K562 (cell line): ENCODE measurements around the gene TUBB6. TPM values are rescaled to one million over a fixed set of nuclear protein-coding genes. Genes with fewer than 3 reads are reported as not detected.

Source experiments
- ARID1B ChIP-seq: fragments of 450-650 bp; IDR thresholded peaks from 2 replicates; pipeline ENCODE4 v1.6.1; 2016; ENCODE audit warnings: antibody characterized with exemption, mild to moderate bottlenecking, inconsistent platforms
- ATF1 ChIP-seq, 2 experiments: fragments of 450-650 bp in 1 of 2; IDR thresholded peaks; 2 replicates each; pipeline ENCODE4 v1.6.1; 2016; ENCODE audit warnings: missing compliant biosample characterization in 1 of 2, missing genetic modification characterization in 1 of 2
- CBFA2T2 ChIP-seq: fragments of 450-650 bp; conservative IDR thresholded peaks from 2 replicates; pipeline ENCODE4 v1.6.1; 2017; ENCODE audit warnings: mild to moderate bottlenecking
- CREB1 ChIP-seq, 2 experiments: sonication (generic) in 1 of 2; formaldehyde crosslinking in 1 of 2; IDR thresholded peaks; 2 replicates each; pipeline versions ENCODE4 v1.6.1 to v1.8.0; 2012 to 2022; ENCODE audit warnings: inconsistent platforms in 1 of 2, mild to moderate bottlenecking in 1 of 2, missing genetic modification reagents in 1 of 2, moderate library complexity in 1 of 2
- EP300 ChIP-seq: IDR thresholded peaks from 2 replicates; pipeline ENCODE4 v1.6.1; 2012; ENCODE audit warnings: low read length, improper control_type of control experiment
- HSF4 ChIP-seq: fragments of 250-450 bp; sonication (Bioruptor Pico); IDR thresholded peaks from 2 replicates; pipeline ENCODE4 v2.1.2; 2022; ENCODE audit warnings: mild to moderate bottlenecking, moderate library complexity, borderline replicate concordance
- NBN ChIP-seq: fragments of 450-650 bp; IDR thresholded peaks from 2 replicates; pipeline ENCODE4 v1.6.1; 2016; ENCODE audit warnings: low read depth, mild to moderate bottlenecking
- SNIP1 ChIP-seq: fragments of 450-650 bp; IDR thresholded peaks from 2 replicates; pipeline ENCODE4 v1.7.1; 2017; ENCODE audit warnings: low read depth, mild to moderate bottlenecking
- SREBF2 ChIP-seq: sonication (generic); formaldehyde crosslinking; IDR thresholded peaks from 2 replicates; pipeline ENCODE4 v1.4.0; 2020; ENCODE audit warnings: mild to moderate bottlenecking, missing genetic modification reagents
- STAT5A ChIP-seq: IDR thresholded peaks from 2 replicates; pipeline ENCODE4 v1.6.1; 2012; ENCODE audit warnings: low read length, inconsistent platforms, borderline replicate concordance
- ZNF431 ChIP-seq: sonication (generic); formaldehyde crosslinking; IDR thresholded peaks from 2 replicates; pipeline ENCODE4 v1.8.0; 2022; ENCODE audit warnings: mild to moderate bottlenecking, missing genetic modification reagents
- polyA plus RNA-seq, 8 experiments: library from polyadenylated mRNA; depleted of rRNA in 4 of 8; stranded (reverse) in 5 of 8; unstranded in 3 of 8; fragments of >200 nt; fragmentation: Nextera tagmentation in 2 of 8; fragmentation: Illumina TruSeq in 1 of 8; extraction: Ambion mirVana in 2 of 8; extraction: Trizol in 1 of 8; gene quantifications; 2 replicates each; pipeline versions ENCODE4 v1.2.1 to v1.2.3, GENCODE V29; 2011 to 2014; ENCODE audit warnings: inconsistent platforms in 1 of 8, missing spikeins in 1 of 8
- total RNA-seq, 7 experiments: library from RNA; depleted of rRNA in 6 of 7; stranded (reverse); fragments of >200 nt in 6 of 7; fragmentation: Illumina TruSeq in 2 of 7; extraction: Trizol in 2 of 7; gene quantifications; 2 replicates each; pipeline versions ENCODE4 v1.2.1 to v1.2.3, GENCODE V29; 2011 to 2021; ENCODE audit warnings: low replicate concordance in 1 of 7
- TF ChIP-seq, protein P1 (sequence below): sonication (generic); formaldehyde crosslinking; IDR thresholded peaks from 2 replicates; pipeline ENCODE4 v1.8.1; 2023; ENCODE audit warnings: missing genetic modification reagents, mild to moderate bottlenecking, borderline replicate concordance
- TF ChIP-seq, protein P2 (sequence below): fragments of 150-350 bp; IDR thresholded peaks from 2 replicates; pipeline ENCODE4 v1.6.1; 2014; ENCODE audit warnings: low read depth, mild to moderate bottlenecking, low read length, borderline replicate concordance
- TF ChIP-seq, protein P3 (sequence below), 2 experiments: fragments of 450-650 bp; IDR thresholded peaks; 2 replicates each; pipeline ENCODE4 v1.6.1; 2018; ENCODE audit warnings: mild to moderate bottlenecking in 2 of 2, low read depth in 1 of 2; ENCODE audit not compliant: partially characterized antibody in 2 of 2

Gene TUBB6
- total and polyA plus RNA-seq, 9 of the 15 experiments (the other 6 are each of a cell fraction or from before 2014, with no cell fraction given), result 43.9 to 404 (median 81.1) TPM

DNA sequence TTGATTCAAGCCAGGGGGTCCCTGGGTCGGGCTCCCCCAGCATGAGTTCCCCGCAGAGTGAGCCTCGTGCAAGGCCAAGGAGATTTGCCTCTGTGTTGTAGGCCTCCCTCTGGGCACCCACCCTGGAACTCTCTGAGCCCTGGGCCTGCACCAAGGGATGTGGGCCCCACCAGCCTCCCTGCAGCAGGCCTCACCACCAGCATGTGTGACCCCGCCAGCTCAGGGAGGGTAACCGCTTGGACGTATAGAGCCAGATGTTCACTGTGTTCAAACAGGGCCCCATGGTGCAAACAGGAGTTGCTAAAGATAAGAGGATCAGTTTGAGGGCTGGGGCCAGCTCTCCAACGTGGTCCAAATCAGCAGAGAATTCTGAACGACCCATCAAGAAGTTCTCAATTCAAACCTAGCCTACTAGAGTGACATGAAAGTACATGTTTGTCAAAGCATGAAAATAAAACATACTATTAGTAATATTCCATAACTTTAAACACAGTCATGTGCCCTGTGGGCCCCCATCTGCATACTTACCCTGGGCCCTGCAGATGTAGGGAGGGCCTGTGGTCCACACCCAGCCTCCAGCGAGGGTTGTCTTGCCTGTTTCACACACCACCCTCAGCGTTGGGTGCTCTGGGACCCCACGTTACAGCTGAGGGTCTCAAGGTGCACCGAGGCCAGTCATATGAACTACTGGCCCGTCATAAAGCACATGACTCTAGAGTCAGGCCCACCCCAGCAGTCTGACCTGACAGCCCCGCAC lies 5.5 kb upstream of the TUBB6 start (continued):
- TF ChIP-seq SNIP1, result peak; percentile 82
- TF ChIP-seq STAT5A, result peak; percentile 84
- TF ChIP-seq, protein P1, sequence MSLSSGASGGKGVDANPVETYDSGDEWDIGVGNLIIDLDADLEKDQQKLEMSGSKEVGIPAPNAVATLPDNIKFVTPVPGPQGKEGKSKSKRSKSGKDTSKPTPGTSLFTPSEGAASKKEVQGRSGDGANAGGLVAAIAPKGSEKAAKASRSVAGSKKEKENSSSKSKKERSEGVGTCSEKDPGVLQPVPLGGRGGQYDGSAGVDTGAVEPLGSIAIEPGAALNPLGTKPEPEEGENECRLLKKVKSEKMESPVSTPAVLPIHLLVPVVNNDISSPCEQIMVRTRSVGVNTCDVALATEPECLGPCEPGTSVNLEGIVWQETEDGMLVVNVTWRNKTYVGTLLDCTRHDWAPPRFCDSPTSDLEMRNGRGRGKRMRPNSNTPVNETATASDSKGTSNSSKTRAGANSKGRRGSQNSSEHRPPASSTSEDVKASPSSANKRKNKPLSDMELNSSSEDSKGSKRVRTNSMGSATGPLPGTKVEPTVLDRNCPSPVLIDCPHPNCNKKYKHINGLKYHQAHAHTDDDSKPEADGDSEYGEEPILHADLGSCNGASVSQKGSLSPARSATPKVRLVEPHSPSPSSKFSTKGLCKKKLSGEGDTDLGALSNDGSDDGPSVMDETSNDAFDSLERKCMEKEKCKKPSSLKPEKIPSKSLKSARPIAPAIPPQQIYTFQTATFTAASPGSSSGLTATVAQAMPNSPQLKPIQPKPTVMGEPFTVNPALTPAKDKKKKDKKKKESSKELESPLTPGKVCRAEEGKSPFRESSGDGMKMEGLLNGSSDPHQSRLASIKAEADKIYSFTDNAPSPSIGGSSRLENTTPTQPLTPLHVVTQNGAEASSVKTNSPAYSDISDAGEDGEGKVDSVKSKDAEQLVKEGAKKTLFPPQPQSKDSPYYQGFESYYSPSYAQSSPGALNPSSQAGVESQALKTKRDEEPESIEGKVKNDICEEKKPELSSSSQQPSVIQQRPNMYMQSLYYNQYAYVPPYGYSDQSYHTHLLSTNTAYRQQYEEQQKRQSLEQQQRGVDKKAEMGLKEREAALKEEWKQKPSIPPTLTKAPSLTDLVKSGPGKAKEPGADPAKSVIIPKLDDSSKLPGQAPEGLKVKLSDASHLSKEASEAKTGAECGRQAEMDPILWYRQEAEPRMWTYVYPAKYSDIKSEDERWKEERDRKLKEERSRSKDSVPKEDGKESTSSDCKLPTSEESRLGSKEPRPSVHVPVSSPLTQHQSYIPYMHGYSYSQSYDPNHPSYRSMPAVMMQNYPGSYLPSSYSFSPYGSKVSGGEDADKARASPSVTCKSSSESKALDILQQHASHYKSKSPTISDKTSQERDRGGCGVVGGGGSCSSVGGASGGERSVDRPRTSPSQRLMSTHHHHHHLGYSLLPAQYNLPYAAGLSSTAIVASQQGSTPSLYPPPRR, result no peak
- TF ChIP-seq SREBF2 (CRISPR knock-in tag), result no peak
- TF ChIP-seq NBN, result no peak
- TF ChIP-seq EP300, result peak; percentile 82
- TF ChIP-seq CREB1 (IDR thresholded peaks at IDR 0.05), result 0 out of 2 replicates have a peak, but pooled peaks have one; percentile 20
- TF ChIP-seq CREB1 (CRISPR knock-in tag; IDR thresholded peaks at IDR 0.05), result peak; percentile 40; the same call in 1 of the 2 replicates
- TF ChIP-seq, protein P2, sequence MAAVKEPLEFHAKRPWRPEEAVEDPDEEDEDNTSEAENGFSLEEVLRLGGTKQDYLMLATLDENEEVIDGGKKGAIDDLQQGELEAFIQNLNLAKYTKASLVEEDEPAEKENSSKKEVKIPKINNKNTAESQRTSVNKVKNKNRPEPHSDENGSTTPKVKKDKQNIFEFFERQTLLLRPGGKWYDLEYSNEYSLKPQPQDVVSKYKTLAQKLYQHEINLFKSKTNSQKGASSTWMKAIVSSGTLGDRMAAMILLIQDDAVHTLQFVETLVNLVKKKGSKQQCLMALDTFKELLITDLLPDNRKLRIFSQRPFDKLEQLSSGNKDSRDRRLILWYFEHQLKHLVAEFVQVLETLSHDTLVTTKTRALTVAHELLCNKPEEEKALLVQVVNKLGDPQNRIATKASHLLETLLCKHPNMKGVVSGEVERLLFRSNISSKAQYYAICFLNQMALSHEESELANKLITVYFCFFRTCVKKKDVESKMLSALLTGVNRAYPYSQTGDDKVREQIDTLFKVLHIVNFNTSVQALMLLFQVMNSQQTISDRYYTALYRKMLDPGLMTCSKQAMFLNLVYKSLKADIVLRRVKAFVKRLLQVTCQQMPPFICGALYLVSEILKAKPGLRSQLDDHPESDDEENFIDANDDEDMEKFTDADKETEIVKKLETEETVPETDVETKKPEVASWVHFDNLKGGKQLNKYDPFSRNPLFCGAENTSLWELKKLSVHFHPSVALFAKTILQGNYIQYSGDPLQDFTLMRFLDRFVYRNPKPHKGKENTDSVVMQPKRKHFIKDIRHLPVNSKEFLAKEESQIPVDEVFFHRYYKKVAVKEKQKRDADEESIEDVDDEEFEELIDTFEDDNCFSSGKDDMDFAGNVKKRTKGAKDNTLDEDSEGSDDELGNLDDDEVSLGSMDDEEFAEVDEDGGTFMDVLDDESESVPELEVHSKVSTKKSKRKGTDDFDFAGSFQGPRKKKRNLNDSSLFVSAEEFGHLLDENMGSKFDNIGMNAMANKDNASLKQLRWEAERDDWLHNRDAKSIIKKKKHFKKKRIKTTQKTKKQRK, result no peak
- peak; percentile 87 for TF ChIP-seq ARID1B
- no peak for TF ChIP-seq ATF1 (CRISPR knock-in tag; IDR thresholded peaks at IDR 0.05)
- TF ChIP-seq ATF1 (tag; IDR thresholded peaks at IDR 0.05), result peak; percentile 46; the same call in 1 of the 2 replicates
- 0 out of 2 replicates have a peak, but pooled peaks have one; percentile 10 for TF ChIP-seq HSF4
- peak; percentile 94 for TF ChIP-seq CBFA2T2
- TF ChIP-seq, protein P3, sequence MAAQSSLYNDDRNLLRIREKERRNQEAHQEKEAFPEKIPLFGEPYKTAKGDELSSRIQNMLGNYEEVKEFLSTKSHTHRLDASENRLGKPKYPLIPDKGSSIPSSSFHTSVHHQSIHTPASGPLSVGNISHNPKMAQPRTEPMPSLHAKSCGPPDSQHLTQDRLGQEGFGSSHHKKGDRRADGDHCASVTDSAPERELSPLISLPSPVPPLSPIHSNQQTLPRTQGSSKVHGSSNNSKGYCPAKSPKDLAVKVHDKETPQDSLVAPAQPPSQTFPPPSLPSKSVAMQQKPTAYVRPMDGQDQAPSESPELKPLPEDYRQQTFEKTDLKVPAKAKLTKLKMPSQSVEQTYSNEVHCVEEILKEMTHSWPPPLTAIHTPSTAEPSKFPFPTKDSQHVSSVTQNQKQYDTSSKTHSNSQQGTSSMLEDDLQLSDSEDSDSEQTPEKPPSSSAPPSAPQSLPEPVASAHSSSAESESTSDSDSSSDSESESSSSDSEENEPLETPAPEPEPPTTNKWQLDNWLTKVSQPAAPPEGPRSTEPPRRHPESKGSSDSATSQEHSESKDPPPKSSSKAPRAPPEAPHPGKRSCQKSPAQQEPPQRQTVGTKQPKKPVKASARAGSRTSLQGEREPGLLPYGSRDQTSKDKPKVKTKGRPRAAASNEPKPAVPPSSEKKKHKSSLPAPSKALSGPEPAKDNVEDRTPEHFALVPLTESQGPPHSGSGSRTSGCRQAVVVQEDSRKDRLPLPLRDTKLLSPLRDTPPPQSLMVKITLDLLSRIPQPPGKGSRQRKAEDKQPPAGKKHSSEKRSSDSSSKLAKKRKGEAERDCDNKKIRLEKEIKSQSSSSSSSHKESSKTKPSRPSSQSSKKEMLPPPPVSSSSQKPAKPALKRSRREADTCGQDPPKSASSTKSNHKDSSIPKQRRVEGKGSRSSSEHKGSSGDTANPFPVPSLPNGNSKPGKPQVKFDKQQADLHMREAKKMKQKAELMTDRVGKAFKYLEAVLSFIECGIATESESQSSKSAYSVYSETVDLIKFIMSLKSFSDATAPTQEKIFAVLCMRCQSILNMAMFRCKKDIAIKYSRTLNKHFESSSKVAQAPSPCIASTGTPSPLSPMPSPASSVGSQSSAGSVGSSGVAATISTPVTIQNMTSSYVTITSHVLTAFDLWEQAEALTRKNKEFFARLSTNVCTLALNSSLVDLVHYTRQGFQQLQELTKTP (IDR thresholded peaks at IDR 0.05; ENCODE audit: low read depth in 1 of 2, partially characterized antibody in 2 of 2), result peak in 1 of 2 experiments; percentile 23
- TF ChIP-seq ZNF431 (CRISPR knock-in tag), result 0 out of 2 replicates have a peak, but pooled peaks have one; percentile 44
